ENCODE measurements around the gene PRR22. TPM values are rescaled to one million over a fixed set of nuclear protein-coding genes. Genes with fewer than 3 reads are reported as not detected.

Gene PRR22
- total RNA-seq, 2 experiments from 2014 or later, result 4.4 to 5.0 TPM

DNA sequence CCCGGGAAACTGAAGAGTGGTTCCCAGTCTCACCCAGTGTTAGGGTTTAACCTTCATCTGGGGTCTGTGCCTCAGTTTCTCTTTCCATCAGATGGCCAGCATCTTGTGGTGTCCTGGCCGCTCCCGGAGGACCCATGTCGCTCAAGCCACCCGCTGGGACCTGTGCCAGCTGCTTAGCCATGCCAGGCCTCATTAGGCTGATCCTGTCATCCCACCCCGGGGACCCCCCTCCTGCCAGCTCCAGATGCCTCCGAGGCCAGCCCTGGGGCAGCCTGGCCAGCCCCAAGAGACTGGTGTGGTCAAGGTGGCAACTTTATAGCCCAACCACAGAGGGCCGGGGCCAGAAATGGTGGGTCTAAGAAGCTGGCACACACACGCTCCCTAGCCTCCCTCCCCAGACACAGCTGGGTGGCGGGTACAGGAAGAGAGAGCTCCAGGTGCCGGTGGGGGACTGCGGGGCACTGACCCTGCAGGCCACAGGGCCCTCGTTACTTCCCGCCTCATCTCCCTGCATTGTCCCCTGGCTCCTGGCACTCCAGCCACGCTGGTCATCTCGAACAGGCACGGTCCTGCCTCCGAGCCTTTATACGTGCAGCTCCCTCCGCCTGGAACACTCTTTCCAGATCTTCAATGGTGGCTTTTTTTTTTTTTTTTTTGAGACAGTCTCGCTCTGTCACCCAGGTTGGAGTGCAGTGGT, 23.7 kb upstream of the PRR22 start:
- Mint-ChIP-seq H3K9me3 (no peaks in the 10 kb centered on the region), H3K27me3 (peaks cover 6% of the 10 kb centered on the region), H3K4me3 (no peak overlapping the region), H3K27ac (no peak overlapping the region), H3K36me3 (ENCODE audit: low read depth) (no peaks in the 10 kb centered on the region), H3K4me1 (ENCODE audit: low read depth) (peaks cover 12% of the 10 kb centered on the region)
- DNase-seq (no peak), ATAC-seq (no peak)
- intact Hi-C loops (cut with micrococcal nuclease), result loop anchor here (10.0 kb wide), 1 partner anchor 97 kb away; the partner anchor contains the start of genes NDUFA11 and VMAC
- TF ChIP-seq, protein P1, sequence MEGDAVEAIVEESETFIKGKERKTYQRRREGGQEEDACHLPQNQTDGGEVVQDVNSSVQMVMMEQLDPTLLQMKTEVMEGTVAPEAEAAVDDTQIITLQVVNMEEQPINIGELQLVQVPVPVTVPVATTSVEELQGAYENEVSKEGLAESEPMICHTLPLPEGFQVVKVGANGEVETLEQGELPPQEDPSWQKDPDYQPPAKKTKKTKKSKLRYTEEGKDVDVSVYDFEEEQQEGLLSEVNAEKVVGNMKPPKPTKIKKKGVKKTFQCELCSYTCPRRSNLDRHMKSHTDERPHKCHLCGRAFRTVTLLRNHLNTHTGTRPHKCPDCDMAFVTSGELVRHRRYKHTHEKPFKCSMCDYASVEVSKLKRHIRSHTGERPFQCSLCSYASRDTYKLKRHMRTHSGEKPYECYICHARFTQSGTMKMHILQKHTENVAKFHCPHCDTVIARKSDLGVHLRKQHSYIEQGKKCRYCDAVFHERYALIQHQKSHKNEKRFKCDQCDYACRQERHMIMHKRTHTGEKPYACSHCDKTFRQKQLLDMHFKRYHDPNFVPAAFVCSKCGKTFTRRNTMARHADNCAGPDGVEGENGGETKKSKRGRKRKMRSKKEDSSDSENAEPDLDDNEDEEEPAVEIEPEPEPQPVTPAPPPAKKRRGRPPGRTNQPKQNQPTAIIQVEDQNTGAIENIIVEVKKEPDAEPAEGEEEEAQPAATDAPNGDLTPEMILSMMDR (IDR thresholded peaks at IDR 0.05), result no peak
- ChIA-PET CTCF (interaction anchor here (0.8 to 1.9 kb wide), 5 partner anchors 15 to 221 kb away, joined by 3 to 8 read pairs (median 3); no protein-coding TSS in a partner anchor), POLR2A (interaction anchor here (0.6 to 1.0 kb wide), 2 partner anchors 20 to 96 kb away, joined by 3 read pairs; no protein-coding TSS in a partner anchor)

DNA sequence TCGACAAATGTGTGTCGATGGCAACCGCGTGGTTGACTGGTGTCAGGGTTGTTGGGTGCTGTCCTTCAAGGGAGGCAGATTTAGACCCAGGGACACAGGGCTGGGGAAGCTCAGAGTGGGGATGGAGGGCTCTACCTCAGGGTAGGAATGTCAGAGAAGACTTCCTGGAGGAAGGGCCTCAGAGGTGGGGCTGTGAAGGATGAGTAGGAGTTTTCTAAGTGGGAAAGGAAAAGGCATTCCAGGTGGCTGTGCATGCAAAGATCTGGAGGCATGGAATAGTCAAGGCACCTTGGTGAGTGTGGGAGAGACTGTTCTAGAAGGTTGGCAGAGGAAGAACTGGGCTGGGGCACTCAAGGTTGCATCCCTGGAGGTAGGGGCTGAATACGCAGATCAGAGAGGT, 22.4 kb upstream of the PRR22 start:
- H3K4me1 Mint-ChIP-seq (ENCODE audit: low read depth), result peaks cover 19% of the 10 kb centered on the region
- H3K4me3 Mint-ChIP-seq, result no peak overlapping the region
- intact Hi-C loops (cut with micrococcal nuclease), result loop anchor here (10.0 kb wide), 1 partner anchor 98 kb away; the partner anchor contains the start of genes NDUFA11 and VMAC
- peaks cover 9% of the 10 kb centered on the region for H3K27me3 Mint-ChIP-seq
- CTCF ChIA-PET, result interaction anchor here (1.1 to 1.6 kb wide), 4 partner anchors 21 to 216 kb away, joined by 3 to 8 read pairs (median 4); no protein-coding TSS in a partner anchor
- H3K27ac Mint-ChIP-seq, result no peak overlapping the region
- TF ChIP-seq, protein P1 (IDR thresholded peaks at IDR 0.05), result no peak
- DNase-seq (no peak), ATAC-seq (no peak)
- H3K36me3 Mint-ChIP-seq (ENCODE audit: low read depth), result no peaks in the 10 kb centered on the region
- POLR2A ChIA-PET, result no interaction called here
- H3K9me3 Mint-ChIP-seq, result no peaks in the 10 kb centered on the region

DNA sequence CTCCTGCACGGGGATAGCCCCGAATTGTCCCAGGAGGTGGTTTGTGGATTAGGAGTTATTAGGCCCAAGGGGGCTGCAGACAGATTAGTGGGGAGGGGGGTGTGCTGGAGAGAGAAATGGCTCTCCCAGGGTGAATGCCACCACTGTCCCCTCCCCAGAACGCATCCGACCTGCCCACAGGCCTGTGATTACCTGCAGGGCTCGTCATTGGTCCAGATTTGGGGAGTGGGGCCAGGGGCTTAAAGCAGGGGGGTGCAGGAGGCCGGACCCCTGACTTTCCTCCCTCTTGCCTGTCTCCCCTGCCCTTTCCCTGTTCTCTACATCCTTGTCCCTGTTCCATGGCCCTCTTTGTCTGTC, 21.6 kb upstream of the PRR22 start:
- TF ChIP-seq, protein P1 (IDR thresholded peaks at IDR 0.05), result peak; percentile 44
- POLR2A ChIA-PET, result no interaction called here
- CTCF ChIA-PET, result interaction anchor here (1.1 to 1.6 kb wide), 3 partner anchors 22 to 216 kb away, joined by 3 to 8 read pairs (median 4); no protein-coding TSS in a partner anchor

DNA sequence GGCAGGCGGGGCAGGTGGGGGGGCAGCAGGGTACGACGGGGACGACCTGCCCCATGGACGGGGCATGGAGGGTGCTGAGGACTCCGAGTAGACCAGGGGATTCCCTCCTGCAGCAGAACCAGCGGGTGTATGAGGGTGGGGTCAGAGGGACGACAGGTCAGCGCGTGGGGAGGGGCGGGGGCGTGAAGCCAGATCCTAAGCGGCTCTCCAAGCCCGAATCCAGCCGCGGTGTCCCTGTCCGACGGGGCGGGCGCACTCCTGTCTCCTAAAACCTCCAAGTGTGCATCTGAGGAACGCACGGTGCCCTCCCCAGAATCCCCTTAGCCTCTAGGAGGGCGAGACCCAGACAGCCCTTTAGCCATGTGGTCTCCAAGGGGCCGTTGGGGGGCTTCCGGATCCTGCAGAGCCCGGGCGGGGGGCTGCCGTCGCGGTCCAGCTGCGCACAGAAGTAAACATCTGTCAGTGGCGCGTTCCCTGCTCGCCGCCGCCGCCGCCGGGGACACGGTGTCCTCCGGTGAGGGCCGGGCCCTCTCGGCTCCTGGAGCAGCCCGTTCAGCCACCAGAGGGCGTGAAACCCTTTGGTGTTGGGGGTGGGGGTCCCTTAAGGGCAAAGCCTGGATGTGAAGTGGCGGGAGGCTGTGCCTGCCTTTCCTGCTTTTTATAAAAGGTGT, 21.1 kb upstream of the PRR22 start:
- CTCF ChIA-PET, result interaction anchor here (1.4 to 1.6 kb wide), 2 partner anchors 22 to 217 kb away, joined by 4 to 8 read pairs; no protein-coding TSS in a partner anchor
- Mint-ChIP-seq H3K9me3 (no peaks in the 10 kb centered on the region), H3K36me3 (ENCODE audit: low read depth) (no peaks in the 10 kb centered on the region), H3K4me3 (peak overlapping the region; percentile 52), H3K27ac (no peak overlapping the region), H3K4me1 (ENCODE audit: low read depth) (peaks cover 22% of the 10 kb centered on the region), H3K27me3 (peaks cover 18% of the 10 kb centered on the region)
- POLR2A ChIA-PET, result no interaction called here
- peak; percentile 73 for DNase-seq
- intact Hi-C loops (cut with micrococcal nuclease), result loop anchor here (10.0 kb wide), 1 partner anchor 99 kb away; the partner anchor contains the start of genes NDUFA11 and VMAC
- ATAC-seq, result no peak
- TF ChIP-seq, protein P1 (IDR thresholded peaks at IDR 0.05), result peak; percentile 63

More for the DNA sequence above, 21.6 kb upstream of the PRR22 start:
- no peak overlapping the region for H3K27ac Mint-ChIP-seq
- no peak overlapping the region for H3K4me3 Mint-ChIP-seq
- intact Hi-C loops (cut with micrococcal nuclease), result loop anchor here (10.0 kb wide), 1 partner anchor 99 kb away; the partner anchor contains the start of genes NDUFA11 and VMAC
- no peaks in the 10 kb centered on the region for H3K36me3 Mint-ChIP-seq (ENCODE audit: low read depth)
- ATAC-seq, result no peak
- H3K4me1 Mint-ChIP-seq (ENCODE audit: low read depth), result peaks cover 22% of the 10 kb centered on the region
- no peaks in the 10 kb centered on the region for H3K9me3 Mint-ChIP-seq
- DNase-seq, result no peak
- H3K27me3 Mint-ChIP-seq, result peaks cover 13% of the 10 kb centered on the region
